Breast epithelium (tissue), 4 donors: ENCODE results near the gene CEP85L. TPM values are rescaled to one million over a fixed set of nuclear protein-coding genes. Genes with fewer than 3 reads are reported as not detected.
A peak's percentile ranks its signal among the peaks of the same experiment; 100 is the strongest.

Experiments
- DNase-seq, 2 donors: peaks; one replicate each; pipeline ENCODE4 v3.0.0-alpha.2; 2019; ENCODE audit warnings: low spot score in 2 of 2
- H3K27ac ChIP-seq, 2 donors: fragments of 200-600 bp; sonication (generic) in 1 of 2; one replicate each; pipeline ENCODE4 v1.5.1; 2016 to 2019; ENCODE audit warnings: mild to moderate bottlenecking in 1 of 2
- H3K27me3 ChIP-seq, 2 donors: fragments of 200-600 bp; sonication (generic) in 1 of 2; one replicate each; pipeline versions ENCODE4 v1.5.1 to v1.6.0; 2017 to 2019; ENCODE audit warnings: control low read depth in 1 of 2, mild to moderate bottlenecking in 1 of 2
- H3K36me3 ChIP-seq: fragments of 200-600 bp; one replicate; pipeline ENCODE4 v1.5.1; 2019
- H3K4me1 ChIP-seq, 2 donors: fragments of 200-600 bp; sonication (generic); one replicate each; pipeline ENCODE4 v1.5.1; 2016 to 2019; ENCODE audit warnings: control low read depth in 1 of 2
- H3K4me3 ChIP-seq, 3 donors: fragments of 200-600 bp; sonication (generic); 1 replicate in 2 of 3; 2 replicates in 1 of 3; pipeline ENCODE4 v1.5.1; 2016 to 2019; ENCODE audit warnings: mild to moderate bottlenecking in 3 of 3, moderate library complexity in 2 of 3
- H3K9me3 ChIP-seq, 2 donors: fragments of 200-600 bp; sonication (generic) in 1 of 2; one replicate each; pipeline ENCODE4 v1.5.1; 2016 to 2019; ENCODE audit warnings: control low read depth in 1 of 2
- CTCF ChIP-seq, 3 donors: fragments of 450-650 bp; IDR thresholded peaks; one replicate each; pipeline ENCODE4 v1.5.1; 2016 to 2017; ENCODE audit warnings: antibody characterized with exemption in 3 of 3, mild to moderate bottlenecking in 3 of 3, moderate library complexity in 3 of 3
- POLR2A ChIP-seq: fragments of 450-650 bp; IDR thresholded peaks from one replicate; pipeline ENCODE4 v1.6.1; 2016; ENCODE audit warnings: antibody characterized with exemption, mild to moderate bottlenecking, moderate library complexity
- POLR2AphosphoS5 ChIP-seq, 3 donors: sonication (generic); formaldehyde crosslinking; IDR thresholded peaks; one replicate each; pipeline ENCODE4 v1.6.1; 2017; ENCODE audit warnings: antibody characterized with exemption in 3 of 3
- intact Hi-C: fragments of 100-400 bp; cut with DNase I; formaldehyde crosslinking; loops from one replicate; pipeline ENCODE4 v1.15.1; 2023; ENCODE audit warnings: low total_unique reads
- total RNA-seq, 3 donors: library from RNA; depleted of rRNA; stranded (reverse); fragments of >200 nt; gene quantifications; one replicate each; pipeline ENCODE4 v1.1.0, GENCODE V29; 2016

CEP85L gene
- total RNA-seq, 3 donors from 2014 or later, result 12.7 to 17.3 (median 15.7) TPM

GRCh38 chr6:118535176-118535844, 116.1 kb downstream of the CEP85L start:
- no peaks in the 10 kb centered on the region for H3K4me1 ChIP-seq
- TF ChIP-seq POLR2AphosphoS5 (IDR thresholded peaks at IDR 0.05) (no peak), CTCF (IDR thresholded peaks at IDR 0.05) (no peak), POLR2A (no peak)
- H3K36me3 ChIP-seq, result no peaks in the 10 kb centered on the region

GRCh38 chr6:118530942-118531341, 120.4 kb downstream of the CEP85L start:
- Histone ChIP-seq H3K27ac (no peak overlapping the region), H3K9me3 (no peaks in the 10 kb centered on the region), H3K4me1 (no peaks in the 10 kb centered on the region), H3K36me3 (no peaks in the 10 kb centered on the region), H3K27me3 (no peaks in the 10 kb centered on the region), H3K4me3 (no peak overlapping the region)
- intact Hi-C loops, result no loop called here
- no peak for TF ChIP-seq POLR2A
- DNase-seq, result no peak

More at GRCh38 chr6:118535176-118535844, 116.1 kb downstream of the CEP85L start:
- Histone ChIP-seq H3K9me3 (no peaks in the 10 kb centered on the region), H3K27me3 (no peaks in the 10 kb centered on the region), H3K27ac (no peak overlapping the region), H3K4me3 (no peak overlapping the region)
- intact Hi-C loops, result no loop called here
- no peak for DNase-seq

GRCh38 chr6:118529756-118530155, 121.6 kb downstream of the CEP85L start:
- H3K4me3 ChIP-seq, result no peak overlapping the region
- no peaks in the 10 kb centered on the region for H3K27me3 ChIP-seq
- intact Hi-C loops, result no loop called here
- no peaks in the 10 kb centered on the region for H3K9me3 ChIP-seq
- no peaks in the 10 kb centered on the region for H3K36me3 ChIP-seq
- TF ChIP-seq POLR2A (no peak), POLR2AphosphoS5 (IDR thresholded peaks at IDR 0.05) (no peak), CTCF (IDR thresholded peaks at IDR 0.05) (no peak)
- H3K27ac ChIP-seq, result no peak overlapping the region
- no peak for DNase-seq
- no peaks in the 10 kb centered on the region for H3K4me1 ChIP-seq

GRCh38 chr6:118528129-118528528, 123.3 kb downstream of the CEP85L start:
- H3K27ac ChIP-seq, result no peak overlapping the region
- H3K4me3 ChIP-seq, result no peak overlapping the region
- TF ChIP-seq POLR2A (no peak), CTCF (IDR thresholded peaks at IDR 0.05) (no peak), POLR2AphosphoS5 (IDR thresholded peaks at IDR 0.05) (no peak)
- no peak for DNase-seq
- H3K9me3 ChIP-seq, result no peaks in the 10 kb centered on the region
- no peaks in the 10 kb centered on the region for H3K4me1 ChIP-seq
- H3K36me3 ChIP-seq, result no peaks in the 10 kb centered on the region
- no peaks in the 10 kb centered on the region for H3K27me3 ChIP-seq
- intact Hi-C loops, result no loop called here

- H3K27me3 ChIP-seq, result no peaks in the 10 kb centered on the region
- DNase-seq, result no peak
- no peak overlapping the region for H3K4me3 ChIP-seq
- peak overlapping the region in 1 of 2 donors; percentile 27 for H3K27ac ChIP-seq
- no peaks in the 10 kb centered on the region for H3K4me1 ChIP-seq
- no peaks in the 10 kb centered on the region for H3K9me3 ChIP-seq
- intact Hi-C loops, result no loop called here
- no peaks in the 10 kb centered on the region for H3K36me3 ChIP-seq
- TF ChIP-seq CTCF (IDR thresholded peaks at IDR 0.05) (no peak), POLR2A (no peak), POLR2AphosphoS5 (IDR thresholded peaks at IDR 0.05) (no peak)
Observed at GRCh38 chr6:118525913-118526780, 125.2 kb downstream of the CEP85L start.
